ENCODE measurements around the gene CALML3.

The CALML3 gene

GRCh38 chr10:5538892-5539651 lies 14.3 kb downstream of the CALML3 start:
- no peak for DNase-seq (ENCODE audit: low read depth in 2 of 2)

- DNase-seq (ENCODE audit: low read depth in 2 of 2) = no peak
Observed at GRCh38 chr10:5540080-5540479, 15.3 kb downstream of the CALML3 start.

- no peak for DNase-seq (ENCODE audit: low read depth in 2 of 2)
Observed at GRCh38 chr10:5540891-5541290, 16.1 kb downstream of the CALML3 start.

- no peak for DNase-seq (ENCODE audit: low read depth in 2 of 2)
Observed at GRCh38 chr10:5542100-5542499, 17.3 kb downstream of the CALML3 start.

- no peak for DNase-seq (ENCODE audit: low read depth in 2 of 2)
Observed at GRCh38 chr10:5543623-5544022, 18.9 kb downstream of the CALML3 start.

- no peak for DNase-seq (ENCODE audit: low read depth in 2 of 2)
Observed at GRCh38 chr10:5544216-5544805, 19.6 kb downstream of the CALML3 start.

- no peak for DNase-seq (ENCODE audit: low read depth in 2 of 2)
Observed at GRCh38 chr10:5545011-5545410, 20.2 kb downstream of the CALML3 start.

GRCh38 chr10:5545426-5545777 lies 20.6 kb downstream of the CALML3 start:
- no peak for DNase-seq (ENCODE audit: low read depth in 2 of 2)

- DNase-seq (ENCODE audit: low read depth in 2 of 2) = no peak
Observed at GRCh38 chr10:5545778-5546710, 21.3 kb downstream of the CALML3 start.

- no peak for DNase-seq (ENCODE audit: low read depth in 2 of 2)
Observed at GRCh38 chr10:5546891-5547680, 22.3 kb downstream of the CALML3 start.

GRCh38 chr10:5547681-5547930 lies 22.8 kb downstream of the CALML3 start:
- DNase-seq (ENCODE audit: low read depth in 2 of 2) = no peak

- no peak for DNase-seq (ENCODE audit: low read depth in 2 of 2)
Observed at GRCh38 chr10:5547931-5548660, 23.3 kb downstream of the CALML3 start.

GRCh38 chr10:5549462-5550249 lies 24.9 kb downstream of the CALML3 start:
- DNase-seq (ENCODE audit: low read depth in 2 of 2) = no peak

- no peak for DNase-seq (ENCODE audit: low read depth in 2 of 2)
Observed at GRCh38 chr10:5550250-5550545, 25.4 kb downstream of the CALML3 start.

- no peak for DNase-seq (ENCODE audit: low read depth in 2 of 2)
Observed at GRCh38 chr10:5550621-5551530, 26.1 kb downstream of the CALML3 start.

- DNase-seq (ENCODE audit: low read depth in 2 of 2) = peak in 1 of 2 donors; percentile 64
Observed at GRCh38 chr10:5551531-5552375, 27.0 kb downstream of the CALML3 start.

- no peak for DNase-seq (ENCODE audit: low read depth in 2 of 2)
Observed at GRCh38 chr10:5552376-5553321, 27.9 kb downstream of the CALML3 start.

All from stimulated activated CD4-positive, alpha-beta T cell treated with anti-CD3 and anti-CD28 coated beads, Interleukin-1b, Interleukin-23, amount 100 ng/mL, for 1 hour (primary cell).